NCI-H446 (cell line): ENCODE results near the gene WNT8B.

Experiments
- DNase-seq, 2 experiments: peaks; one replicate each; lab custom pipeline; 2025; lab: John Stamatoyannopoulos, UW

WNT8B gene

GRCh38 chr10:100483876-100484666 lies 21.3 kb downstream of the WNT8B start:
- DNase-seq, result no peak

- no peak for DNase-seq
These were observed 22.6 kb downstream of the WNT8B start for GRCh38 chr10:100485366-100485765.

- no peak for DNase-seq
These were observed 23.1 kb downstream of the WNT8B start for GRCh38 chr10:100485801-100486495.

DNA sequence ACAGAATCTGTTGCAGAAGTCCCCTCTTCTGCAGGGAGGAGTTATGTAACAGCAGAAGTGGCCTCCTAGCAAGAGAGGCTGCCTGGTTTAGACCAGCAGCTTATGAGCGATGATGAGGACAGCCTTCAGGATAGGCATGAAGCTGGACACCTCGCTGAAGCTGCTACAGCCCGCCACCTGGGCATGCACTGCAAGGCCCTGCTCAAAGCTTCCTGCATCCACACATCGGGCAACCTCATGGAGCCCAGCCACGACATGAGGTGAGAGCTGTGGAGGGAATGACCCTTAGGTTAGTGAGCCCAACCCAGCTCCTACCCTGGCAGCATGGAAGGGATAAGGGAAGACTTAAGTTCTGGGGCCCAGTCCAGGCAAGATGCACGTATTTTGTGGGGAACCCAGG lies 24.7 kb downstream of the WNT8B start:
- DNase-seq, result no peak

DNA sequence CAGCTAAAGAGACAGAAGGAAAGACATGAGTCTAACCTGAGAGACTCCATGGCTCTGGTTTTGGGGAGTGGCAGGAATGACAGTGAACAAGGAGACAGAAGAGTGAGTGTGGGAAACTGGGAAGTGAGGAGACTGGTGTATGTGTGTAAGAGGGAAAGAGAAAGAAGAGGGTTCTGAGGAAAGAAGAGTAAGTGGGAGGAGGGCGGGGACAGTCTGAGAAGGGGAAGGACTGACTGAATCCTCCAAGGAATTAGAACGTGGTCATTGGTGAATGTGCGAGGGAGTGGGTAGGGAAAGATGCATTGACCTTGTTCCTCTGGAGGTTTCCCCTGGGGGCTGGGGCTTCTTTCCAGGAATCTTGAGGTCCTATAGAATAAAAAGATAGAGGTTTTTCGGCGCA lies 26.6 kb downstream of the WNT8B start:
- DNase-seq, result no peak

DNA sequence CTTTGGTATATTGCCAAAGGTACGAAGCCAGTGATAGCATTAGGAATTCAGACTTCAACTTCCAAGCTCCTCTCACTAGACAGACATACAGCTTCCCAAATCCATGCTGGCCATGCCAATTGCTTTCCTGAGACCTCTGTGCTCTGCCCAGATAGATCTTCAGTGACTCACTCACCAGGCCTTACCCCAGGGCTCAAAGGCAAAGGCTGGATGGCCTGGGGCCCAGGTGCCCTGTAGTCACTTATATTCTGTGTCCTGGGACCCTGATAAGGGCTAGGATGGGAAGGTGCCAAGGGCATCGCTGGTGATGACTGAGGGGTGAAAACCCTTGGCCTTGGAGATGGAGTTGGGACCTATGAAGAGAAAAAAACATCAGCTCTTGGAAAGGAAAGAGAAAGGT lies 27.7 kb downstream of the WNT8B start:
- no peak for DNase-seq

GRCh38 chr10:100496567-100496966 lies 33.8 kb downstream of the WNT8B start:
- DNase-seq, result no peak

- DNase-seq, result no peak
These were observed 35.2 kb downstream of the WNT8B start for GRCh38 chr10:100498059-100498458.

DNA sequence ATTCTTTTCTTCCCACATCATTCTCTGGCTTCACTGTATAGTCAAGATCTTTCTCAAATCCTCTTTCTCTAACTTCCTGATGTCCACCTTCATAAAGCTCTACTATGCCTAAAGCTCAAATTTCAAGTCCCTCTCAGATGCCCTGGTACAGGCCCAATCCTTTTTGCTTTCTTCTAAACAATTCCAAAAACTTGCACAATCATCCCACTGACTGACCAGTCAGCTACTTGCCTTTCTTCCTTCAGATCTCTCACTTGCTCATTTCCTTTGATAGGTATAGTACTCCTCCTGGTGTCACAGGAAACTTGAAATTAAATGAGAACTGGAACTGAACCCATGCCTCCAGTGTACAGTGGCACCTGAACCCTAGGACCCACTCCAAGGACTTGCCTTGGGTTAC lies 38.6 kb downstream of the WNT8B start:
- no peak for DNase-seq

GRCh38 chr10:100502926-100503494 lies 40.2 kb downstream of the WNT8B start:
- DNase-seq, result no peak

DNA sequence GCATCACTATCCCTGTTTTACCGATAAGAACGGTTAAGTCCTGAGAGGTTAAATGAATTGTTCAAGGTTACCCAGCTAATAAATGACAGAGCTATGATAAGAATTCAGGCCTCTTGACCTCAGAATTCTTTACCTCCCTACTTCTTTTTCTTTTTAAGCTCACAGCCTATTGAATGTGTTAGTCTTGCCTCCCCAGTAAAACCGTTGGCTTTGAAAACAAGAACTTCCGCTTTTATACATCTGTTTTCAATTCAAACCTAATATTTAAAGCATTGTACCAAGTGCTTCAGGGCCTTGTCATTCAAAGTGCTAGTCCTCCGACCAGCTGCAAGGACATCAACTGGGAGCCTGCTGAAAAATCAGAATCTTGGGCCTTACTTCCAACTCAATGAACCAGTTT lies 41.3 kb downstream of the WNT8B start:
- no peak for DNase-seq

GRCh38 chr10:100505164-100505563 lies 42.4 kb downstream of the WNT8B start:
- DNase-seq, result no peak

GRCh38 chr10:100506596-100507356 lies 44.0 kb downstream of the WNT8B start:
- DNase-seq, result no peak

- no peak for DNase-seq
These were observed 44.5 kb downstream of the WNT8B start for GRCh38 chr10:100507357-100507732.

DNA sequence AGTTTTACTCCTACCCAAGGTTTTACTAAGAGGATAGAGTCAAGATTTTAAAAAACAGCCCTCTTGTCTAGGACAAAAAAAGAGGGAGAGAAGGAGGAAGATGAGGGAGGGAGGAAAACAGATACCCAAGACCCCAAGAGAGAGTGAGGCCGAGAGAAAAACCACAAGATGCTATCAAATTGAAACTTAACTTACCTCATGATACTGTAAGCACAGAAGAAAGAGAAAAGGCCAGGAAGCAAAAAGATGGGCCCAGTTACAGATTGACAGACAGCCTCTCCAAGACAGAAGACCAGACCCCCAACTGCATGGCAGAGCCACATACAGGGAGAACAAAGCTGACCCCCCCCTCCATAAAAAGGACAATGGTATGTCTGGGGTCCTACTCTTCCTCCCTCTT lies 45.5 kb downstream of the WNT8B start:
- DNase-seq, result no peak

DNA sequence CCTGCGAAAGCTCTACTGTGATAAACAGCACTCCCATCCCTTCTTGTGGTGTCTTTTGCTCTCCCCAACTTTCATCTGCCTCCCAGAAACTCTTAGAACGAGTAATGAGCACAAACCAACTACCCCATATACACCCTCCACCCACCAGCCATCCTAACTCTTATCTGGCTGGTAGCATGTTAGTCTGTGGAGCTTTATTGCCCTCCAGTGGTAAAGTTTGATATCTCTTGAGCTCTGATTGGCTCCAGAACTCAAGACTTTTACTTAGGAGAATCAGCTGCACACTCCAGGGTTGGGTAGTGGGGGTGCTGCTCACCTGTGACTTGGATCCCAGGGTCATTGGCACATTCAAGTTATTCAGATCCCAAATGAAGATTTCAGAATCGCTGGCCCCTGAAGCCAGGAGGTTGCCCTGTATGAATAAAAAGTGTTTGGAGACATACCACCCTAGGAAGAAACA lies 45.9 kb downstream of the WNT8B start:
- peak; percentile 14 to 44 for DNase-seq

DNA sequence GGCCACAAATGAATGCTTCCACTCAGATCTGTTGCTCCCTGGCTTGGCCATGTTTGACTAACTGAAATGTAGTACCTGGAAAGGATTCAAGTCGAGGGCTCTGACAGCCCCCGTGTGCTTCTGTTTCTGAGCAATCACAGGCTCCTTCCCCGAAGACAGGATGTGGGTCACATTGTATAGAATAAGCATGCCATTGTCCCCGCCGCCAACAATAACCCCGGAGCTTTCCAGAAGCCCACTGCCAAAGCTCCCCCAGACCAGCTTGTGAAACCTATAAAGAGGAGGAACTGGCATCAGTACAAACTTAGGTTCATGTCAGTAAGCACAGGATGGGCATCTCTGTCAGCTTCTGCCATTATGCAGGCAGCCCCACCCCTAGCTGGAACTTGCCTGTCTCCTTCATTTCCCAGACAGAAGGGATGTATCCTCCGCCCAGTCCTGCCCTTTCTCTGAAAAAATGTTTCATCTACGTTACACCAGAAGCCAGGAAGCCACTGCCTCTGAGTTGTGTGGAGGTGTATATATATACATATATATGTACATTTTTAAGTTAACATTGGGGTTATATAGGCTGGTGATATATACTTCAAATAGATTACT lies 46.5 kb downstream of the WNT8B start:
- no peak for DNase-seq

DNA sequence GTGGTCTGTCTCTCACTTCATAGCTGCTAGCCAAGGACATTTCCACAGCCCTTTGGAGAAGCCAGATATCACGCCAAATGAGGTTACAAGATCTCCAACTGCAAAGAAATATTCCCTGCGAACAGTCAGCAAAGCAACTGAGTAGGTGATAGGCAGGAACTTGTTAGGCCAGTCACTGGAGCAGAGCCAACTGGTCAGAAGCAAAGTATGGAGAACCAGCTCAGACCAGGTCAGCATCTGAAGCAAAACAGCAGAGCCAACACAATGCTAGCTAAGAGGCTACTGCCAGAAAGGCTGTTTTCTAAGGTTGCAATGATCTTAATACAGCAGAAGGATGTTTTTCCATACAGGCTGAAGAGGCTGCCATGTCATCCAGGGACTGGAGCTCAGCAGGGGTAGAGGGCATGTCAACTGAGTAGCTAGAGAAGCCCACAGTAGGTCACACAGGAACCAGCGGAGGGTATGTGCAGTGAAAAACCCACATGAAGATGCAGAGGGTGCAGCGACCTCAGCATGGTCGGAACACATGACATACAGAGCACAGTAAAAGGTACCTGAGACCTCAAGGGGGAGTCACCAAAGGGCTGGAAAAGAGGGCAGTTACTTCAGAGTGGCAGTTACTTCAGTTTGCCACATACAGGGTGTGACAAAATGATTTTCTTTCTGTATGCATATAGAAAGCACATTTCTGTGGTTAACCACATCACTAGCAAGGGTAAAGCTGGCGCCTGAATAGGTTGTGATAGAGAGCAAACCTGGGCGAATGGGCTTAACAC lies 47.9 kb downstream of the WNT8B start:
- no peak for DNase-seq

DNA sequence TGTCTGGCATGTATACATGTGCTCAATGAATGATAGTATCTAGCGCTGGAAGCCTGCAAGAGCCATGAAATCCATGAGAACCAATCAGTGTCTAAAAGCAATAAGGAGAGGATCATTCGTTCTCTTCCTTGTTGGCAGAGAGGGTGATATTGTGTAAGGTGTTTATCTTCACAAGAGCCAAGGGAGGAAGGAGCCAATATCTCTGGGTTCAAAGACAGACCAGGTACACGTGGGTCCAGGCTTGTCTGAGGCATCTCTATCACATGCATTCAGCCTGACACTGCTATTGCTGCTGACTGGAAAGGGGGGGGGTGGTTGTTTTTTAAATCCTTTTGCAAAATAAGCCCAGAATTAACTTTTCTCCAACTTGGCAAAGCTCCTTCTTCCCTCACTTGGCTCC lies 52.8 kb downstream of the WNT8B start:
- no peak for DNase-seq

DNA sequence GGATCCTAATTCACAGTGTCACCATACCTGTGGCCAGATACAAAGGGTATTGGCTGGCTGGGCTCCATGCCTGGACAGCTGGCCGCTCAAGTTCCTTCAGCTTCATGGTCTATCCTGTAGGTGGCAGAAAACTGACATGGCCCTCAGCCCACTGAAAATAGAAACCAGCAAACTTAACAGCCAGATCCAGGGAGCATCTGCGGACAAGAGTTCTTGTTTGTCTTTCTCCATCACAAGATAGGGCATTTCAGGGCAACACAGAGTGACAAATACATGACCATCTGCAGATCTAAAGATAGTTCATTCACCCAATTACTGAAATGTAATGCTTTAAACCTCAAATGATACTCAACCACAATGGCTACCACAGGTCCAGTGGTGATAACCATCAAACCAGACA lies 54.0 kb downstream of the WNT8B start:
- DNase-seq, result peak in 1 of 2 experiments; percentile 4

- peak; percentile 18 to 56 for DNase-seq
These were observed 56.0 kb downstream of the WNT8B start for GRCh38 chr10:100518761-100519241.
